Ishikawa (cell line): ENCODE measurements around the gene ZSCAN30.

ENCODE experiments used
- CEBPB ChIP-seq: IDR thresholded peaks from 2 replicates; pipeline ENCODE4 v1.6.1; 2012
- CREB1 ChIP-seq: IDR thresholded peaks from 2 replicates; pipeline ENCODE4 v1.6.1; 2012; ENCODE audit warnings: low read depth
- EGR1 ChIP-seq: IDR thresholded peaks from 2 replicates; pipeline ENCODE4 v1.6.1; 2012
- EP300 ChIP-seq: IDR thresholded peaks from 2 replicates; pipeline ENCODE4 v1.6.1; 2012; ENCODE audit warnings: borderline replicate concordance
- FOXM1 ChIP-seq: IDR thresholded peaks from 2 replicates; pipeline ENCODE4 v1.6.1; 2012; ENCODE audit warnings: low read depth, borderline replicate concordance
- NFIC ChIP-seq: IDR thresholded peaks from 2 replicates; pipeline ENCODE4 v1.6.1; 2012
- RAD21 ChIP-seq: IDR thresholded peaks from 2 replicates; pipeline ENCODE4 v1.6.1; 2012; ENCODE audit warnings: low read depth
- TAF1 ChIP-seq: IDR thresholded peaks from 2 replicates; pipeline ENCODE4 v1.6.1; 2012; ENCODE audit warnings: low read depth, mild to moderate bottlenecking
- TCF12 ChIP-seq: IDR thresholded peaks from 2 replicates; pipeline ENCODE4 v1.6.1; 2012; ENCODE audit warnings: low read depth
- TEAD4 ChIP-seq: IDR thresholded peaks from 2 replicates; pipeline ENCODE4 v1.6.1; 2012
- YY1 ChIP-seq: IDR thresholded peaks from 2 replicates; pipeline ENCODE4 v1.6.1; 2012; ENCODE audit warnings: low read depth
- ZBTB7A ChIP-seq: IDR thresholded peaks from 2 replicates; pipeline ENCODE4 v1.6.1; 2012; ENCODE audit warnings: low read depth
- TF ChIP-seq, protein P1 (sequence below): IDR thresholded peaks from 2 replicates; pipeline ENCODE4 v1.6.1; 2012
- TF ChIP-seq, protein P2 (sequence below): IDR thresholded peaks from 2 replicates; pipeline ENCODE4 v1.6.1; 2012
- TF ChIP-seq, protein P3 (sequence below): IDR thresholded peaks from 2 replicates; pipeline ENCODE4 v1.6.1; 2012; ENCODE audit warnings: low read depth, mild to moderate bottlenecking

ZSCAN30 gene

DNA sequence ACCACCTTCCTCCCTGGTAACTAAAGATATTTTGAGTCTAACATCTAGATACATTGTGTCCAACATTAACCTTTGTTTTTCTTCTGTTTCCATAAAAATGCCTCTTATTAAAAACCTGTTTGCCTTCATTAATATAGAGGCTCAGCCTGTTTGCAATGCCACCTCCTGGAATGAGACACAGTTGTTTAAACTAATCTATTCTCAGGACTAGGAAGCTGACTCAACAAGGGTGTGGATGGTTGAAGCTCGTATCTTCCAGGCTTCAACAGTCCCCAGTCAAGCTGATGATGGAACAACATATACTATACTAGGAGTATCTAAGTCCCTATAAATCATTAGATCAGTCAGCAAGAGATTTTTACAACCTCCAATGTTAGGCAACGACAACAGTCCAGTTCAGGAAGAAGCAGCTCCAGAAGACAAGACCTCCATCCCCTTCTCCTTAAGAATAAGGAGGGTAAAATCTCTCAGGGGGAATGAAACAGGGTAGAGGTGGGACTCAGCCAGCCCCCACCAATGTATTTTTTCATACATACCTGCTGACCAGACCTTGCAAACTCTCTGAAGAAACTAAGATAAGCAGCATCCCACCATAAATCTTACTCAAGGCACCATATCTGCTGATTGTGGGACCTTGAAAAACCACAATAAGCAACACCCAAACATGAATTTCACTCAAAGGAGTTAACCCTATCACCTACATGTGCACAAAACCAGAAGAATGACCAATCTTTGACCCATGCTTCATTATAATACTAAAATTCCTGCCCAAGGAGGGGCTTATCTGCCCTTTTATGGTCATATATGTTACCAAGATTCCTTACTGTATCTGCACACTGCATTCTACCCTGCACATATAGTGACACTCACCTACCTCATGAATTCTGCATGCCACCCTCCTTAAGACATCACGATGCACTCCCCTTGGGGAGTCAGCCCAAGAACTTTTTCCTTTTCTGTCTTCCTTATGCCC, 32.7 kb upstream of the ZSCAN30 start:
- TF ChIP-seq EP300 (no peak), TAF1 (no peak), FOXM1 (no peak), CEBPB (no peak), TCF12 (no peak)
- TF ChIP-seq, protein P1, sequence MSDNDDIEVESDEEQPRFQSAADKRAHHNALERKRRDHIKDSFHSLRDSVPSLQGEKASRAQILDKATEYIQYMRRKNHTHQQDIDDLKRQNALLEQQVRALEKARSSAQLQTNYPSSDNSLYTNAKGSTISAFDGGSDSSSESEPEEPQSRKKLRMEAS = no peak

DNA sequence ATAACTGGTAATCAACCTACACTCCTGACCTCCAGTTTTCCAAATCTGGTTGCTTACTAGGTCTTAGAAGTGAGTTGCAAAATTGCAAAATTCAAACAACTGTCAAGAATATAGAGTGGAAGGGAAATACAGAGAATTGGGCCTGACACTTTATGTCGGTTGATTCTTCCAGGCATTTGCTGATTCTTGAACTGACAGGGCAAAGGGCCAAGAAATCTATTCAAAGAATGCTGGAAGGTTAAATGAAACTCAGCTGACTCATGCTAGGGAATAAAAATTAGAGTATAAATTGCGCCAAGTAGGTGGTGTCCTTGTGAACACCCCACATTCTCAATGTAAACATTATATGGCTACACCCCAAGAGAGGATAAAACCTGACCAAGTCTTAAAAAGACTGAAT, 21.5 kb upstream of the ZSCAN30 start:
- no peak for TF ChIP-seq TAF1
- TF ChIP-seq, protein P2, sequence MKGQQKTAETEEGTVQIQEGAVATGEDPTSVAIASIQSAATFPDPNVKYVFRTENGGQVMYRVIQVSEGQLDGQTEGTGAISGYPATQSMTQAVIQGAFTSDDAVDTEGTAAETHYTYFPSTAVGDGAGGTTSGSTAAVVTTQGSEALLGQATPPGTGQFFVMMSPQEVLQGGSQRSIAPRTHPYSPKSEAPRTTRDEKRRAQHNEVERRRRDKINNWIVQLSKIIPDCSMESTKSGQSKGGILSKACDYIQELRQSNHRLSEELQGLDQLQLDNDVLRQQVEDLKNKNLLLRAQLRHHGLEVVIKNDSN = no peak
- no peak for TF ChIP-seq EP300
- no peak for TF ChIP-seq RAD21
- TF ChIP-seq NFIC = no peak
- no peak for TF ChIP-seq FOXM1
- no peak for TF ChIP-seq EGR1
- TF ChIP-seq, protein P1 = no peak
- TF ChIP-seq YY1 = no peak
- TF ChIP-seq, protein P3, sequence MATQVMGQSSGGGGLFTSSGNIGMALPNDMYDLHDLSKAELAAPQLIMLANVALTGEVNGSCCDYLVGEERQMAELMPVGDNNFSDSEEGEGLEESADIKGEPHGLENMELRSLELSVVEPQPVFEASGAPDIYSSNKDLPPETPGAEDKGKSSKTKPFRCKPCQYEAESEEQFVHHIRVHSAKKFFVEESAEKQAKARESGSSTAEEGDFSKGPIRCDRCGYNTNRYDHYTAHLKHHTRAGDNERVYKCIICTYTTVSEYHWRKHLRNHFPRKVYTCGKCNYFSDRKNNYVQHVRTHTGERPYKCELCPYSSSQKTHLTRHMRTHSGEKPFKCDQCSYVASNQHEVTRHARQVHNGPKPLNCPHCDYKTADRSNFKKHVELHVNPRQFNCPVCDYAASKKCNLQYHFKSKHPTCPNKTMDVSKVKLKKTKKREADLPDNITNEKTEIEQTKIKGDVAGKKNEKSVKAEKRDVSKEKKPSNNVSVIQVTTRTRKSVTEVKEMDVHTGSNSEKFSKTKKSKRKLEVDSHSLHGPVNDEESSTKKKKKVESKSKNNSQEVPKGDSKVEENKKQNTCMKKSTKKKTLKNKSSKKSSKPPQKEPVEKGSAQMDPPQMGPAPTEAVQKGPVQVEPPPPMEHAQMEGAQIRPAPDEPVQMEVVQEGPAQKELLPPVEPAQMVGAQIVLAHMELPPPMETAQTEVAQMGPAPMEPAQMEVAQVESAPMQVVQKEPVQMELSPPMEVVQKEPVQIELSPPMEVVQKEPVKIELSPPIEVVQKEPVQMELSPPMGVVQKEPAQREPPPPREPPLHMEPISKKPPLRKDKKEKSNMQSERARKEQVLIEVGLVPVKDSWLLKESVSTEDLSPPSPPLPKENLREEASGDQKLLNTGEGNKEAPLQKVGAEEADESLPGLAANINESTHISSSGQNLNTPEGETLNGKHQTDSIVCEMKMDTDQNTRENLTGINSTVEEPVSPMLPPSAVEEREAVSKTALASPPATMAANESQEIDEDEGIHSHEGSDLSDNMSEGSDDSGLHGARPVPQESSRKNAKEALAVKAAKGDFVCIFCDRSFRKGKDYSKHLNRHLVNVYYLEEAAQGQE = no peak

DNA sequence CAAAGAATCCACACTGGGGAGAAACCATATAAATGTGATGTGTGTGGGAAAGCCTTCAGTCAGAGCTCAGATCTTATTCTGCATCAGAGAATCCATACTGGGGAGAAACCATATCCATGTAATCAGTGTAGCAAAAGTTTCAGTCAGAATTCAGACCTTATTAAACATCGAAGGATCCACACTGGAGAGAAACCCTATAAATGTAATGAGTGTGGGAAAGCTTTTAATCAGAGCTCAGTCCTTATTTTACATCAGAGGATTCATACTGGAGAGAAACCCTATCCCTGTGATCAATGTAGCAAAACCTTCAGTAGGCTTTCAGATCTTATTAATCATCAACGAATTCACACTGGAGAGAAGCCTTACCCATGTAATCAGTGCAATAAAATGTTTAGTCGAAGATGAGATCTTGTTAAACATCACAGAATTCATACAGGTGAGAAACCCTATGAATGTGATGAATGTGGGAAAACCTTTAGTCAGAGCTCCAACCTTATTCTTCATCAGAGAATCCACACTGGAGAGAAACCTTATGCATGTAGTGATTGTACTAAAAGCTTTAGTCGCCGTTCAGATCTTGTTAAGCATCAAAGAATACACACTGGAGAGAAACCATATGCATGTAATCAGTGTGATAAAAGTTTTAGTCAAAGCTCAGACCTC, 16.7 kb upstream of the ZSCAN30 start:
- TF ChIP-seq FOXM1 = no peak
- no peak for TF ChIP-seq NFIC
- TF ChIP-seq, protein P1 = no peak

DNA sequence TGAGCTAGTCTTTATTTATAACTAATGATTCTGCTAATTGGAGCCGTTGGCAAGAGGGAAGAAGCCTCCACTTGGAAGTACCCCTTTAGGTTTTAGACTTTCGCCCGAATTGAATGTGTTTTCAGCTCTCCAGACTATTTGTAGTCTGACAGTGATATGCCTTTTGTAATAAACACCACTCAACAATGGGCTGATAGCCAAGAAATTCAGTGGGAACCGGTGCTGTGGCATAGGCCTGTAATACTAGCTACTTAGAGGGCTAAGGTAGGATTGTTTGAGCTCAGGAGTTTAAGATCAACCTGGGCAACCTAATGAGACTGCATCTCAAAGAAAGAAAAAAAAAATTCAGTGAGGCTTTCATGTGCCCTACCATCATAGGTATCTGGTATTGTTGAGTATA, 13.6 kb upstream of the ZSCAN30 start:
- TF ChIP-seq CEBPB (no peak), CREB1 (no peak), RAD21 (no peak), TEAD4 (no peak), FOXM1 (no peak), YY1 (no peak), ZBTB7A (no peak), NFIC (no peak), TCF12 (no peak), EGR1 (no peak), TAF1 (no peak)
- TF ChIP-seq, protein P3 = no peak
- TF ChIP-seq, protein P1 = no peak
- TF ChIP-seq, protein P2 = no peak

DNA sequence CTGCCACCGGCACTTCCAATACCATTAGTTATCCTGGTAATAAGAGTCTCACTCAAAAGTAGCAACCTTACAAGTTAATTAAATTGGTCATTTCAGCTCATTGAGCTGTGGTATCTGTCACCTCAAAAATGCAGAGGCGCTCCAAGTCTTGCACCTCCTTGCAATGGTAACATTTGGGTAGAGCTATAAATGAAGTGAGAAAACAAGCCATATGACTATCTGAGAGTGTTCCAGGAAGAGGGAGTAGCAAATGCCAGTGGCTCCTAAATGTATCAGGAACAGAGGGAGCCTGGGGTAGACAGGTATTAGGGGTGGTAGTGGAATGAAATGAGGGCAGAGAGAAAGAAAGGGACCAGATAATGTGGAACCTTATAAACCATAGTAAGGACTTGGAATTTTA, 6.0 kb upstream of the ZSCAN30 start:
- TF ChIP-seq TCF12 (no peak), RAD21 (no peak), TAF1 (no peak), ZBTB7A (no peak), EP300 (no peak), NFIC (no peak), CEBPB (no peak), EGR1 (no peak), YY1 (no peak), FOXM1 (no peak), CREB1 (no peak), TEAD4 (no peak)
- TF ChIP-seq, protein P3 = no peak
- TF ChIP-seq, protein P1 = no peak
- TF ChIP-seq, protein P2 = no peak
